PC-9 (cell line): ENCODE measurements around the gene CDA. TPM values are rescaled to one million over a fixed set of nuclear protein-coding genes. Genes with fewer than 3 reads are reported as not detected.

ENCODE experiments used
- BruUV-seq: library from RNA; stranded (reverse); fragments of 400-500 nt; replicated peaks from 2 replicates; lab custom pipeline; 2021; lab: Mats Ljungman, UMichigan
- CTCF ChIA-PET: fragments of 300-600 bp; sonication (Branson Sonifier 250); formaldehyde crosslinking; loops from one replicate; lab custom pipeline; 2022; ENCODE audit warnings: antibody characterized with exemption; lab: Charles Lee
- POLR2A ChIA-PET: fragments of 300-600 bp; sonication (Branson Sonifier 250); formaldehyde crosslinking; loops from one replicate; lab custom pipeline; 2022; ENCODE audit warnings: antibody characterized with exemption; ENCODE audit not compliant: unreplicated experiment; lab: Charles Lee
- DNase-seq, 2 experiments: peaks; one replicate each; pipeline versions ENCODE4 v3.0.0 to v3.0.0-alpha.2; 2015 to 2022; ENCODE audit warnings: mixed read lengths in 1 of 2
- H2AFZ ChIP-seq: fragments of 200-600 bp; sonication (generic); 2 replicates; pipeline ENCODE4 v1.8.1; 2017; ENCODE audit warnings: antibody characterized with exemption
- H3F3A ChIP-seq: fragments of 200-600 bp; sonication (generic); 2 replicates; pipeline ENCODE4 v1.8.1; 2017; ENCODE audit warnings: antibody characterized with exemption, mild to moderate bottlenecking, low read depth; ENCODE audit not compliant: insufficient read depth
- H3K27ac ChIP-seq: fragments of 200-600 bp; sonication (generic); 2 replicates; pipeline ENCODE4 v1.6.1; 2016; ENCODE audit warnings: mixed run types
- H3K27me3 ChIP-seq: fragments of 200-600 bp; sonication (generic); 2 replicates; pipeline ENCODE4 v1.6.1; 2016; ENCODE audit warnings: low read depth, mixed run types; ENCODE audit not compliant: insufficient read depth
- H3K36me3 ChIP-seq: fragments of 200-600 bp; sonication (generic); 2 replicates; pipeline ENCODE4 v1.6.1; 2016; ENCODE audit warnings: low read depth, mixed run types
- H3K4me1 ChIP-seq: fragments of 200-600 bp; sonication (generic); replicated peaks from 2 replicates; pipeline ENCODE4 v1.6.1; 2016; ENCODE audit warnings: mixed run types; ENCODE audit not compliant: insufficient read depth
- H3K4me2 ChIP-seq: fragments of 200-600 bp; sonication (generic); 2 replicates; pipeline ENCODE4 v1.6.1; 2017; ENCODE audit warnings: mixed run types
- H3K4me3 ChIP-seq: fragments of 200-600 bp; sonication (generic); 2 replicates; pipeline ENCODE4 v1.6.1; 2016; ENCODE audit warnings: mixed run types
- H3K79me2 ChIP-seq: fragments of 200-600 bp; sonication (generic); 2 replicates; pipeline ENCODE4 v1.6.1; 2017; ENCODE audit warnings: low read depth, mixed run types
- H3K9me2 ChIP-seq: fragments of 200-600 bp; sonication (generic); 2 replicates; pipeline ENCODE4 v1.8.1; 2017; ENCODE audit warnings: mild to moderate bottlenecking; ENCODE audit not compliant: insufficient read depth
- H3K9me3 ChIP-seq: fragments of 200-600 bp; sonication (generic); 2 replicates; pipeline ENCODE4 v1.8.1; 2016; ENCODE audit warnings: low read depth; ENCODE audit not compliant: insufficient read depth
- H4K20me1 ChIP-seq: fragments of 200-600 bp; sonication (generic); 2 replicates; pipeline ENCODE4 v1.8.1; 2017; ENCODE audit not compliant: insufficient read depth
- CTCF ChIP-seq: fragments of 200-600 bp; sonication (generic); conservative IDR thresholded peaks from 2 replicates; pipeline ENCODE4 v1.6.1; 2017; ENCODE audit warnings: mixed run types, antibody characterized with exemption, mild to moderate bottlenecking, moderate library complexity
- EZH2 ChIP-seq: fragments of 200-600 bp; sonication (generic); IDR thresholded peaks from 2 replicates; pipeline ENCODE4 v1.8.0; 2017; ENCODE audit warnings: antibody characterized with exemption, low read depth
- intact Hi-C: fragments of 100-400 bp; cut with micrococcal nuclease; formaldehyde crosslinking; loops from one replicate; pipeline ENCODE4 v1.10.0; 2022; ENCODE audit not compliant: unreplicated experiment
- total RNA-seq: library from RNA; stranded (reverse); gene quantifications from 2 replicates; pipeline ENCODE4 v1.2.3, GENCODE V29; 2021

Gene CDA
- total RNA-seq, 1 experiment from 2014 or later: 56.6 TPM

- H3K36me3 ChIP-seq: no peaks in the 10 kb centered on the region
- intact Hi-C loops: no loop called here
- TF ChIP-seq CTCF: no peak
- peaks cover 11% of the 10 kb centered on the region for H3K4me1 ChIP-seq
- H3F3A ChIP-seq: no peaks in the 10 kb centered on the region; the same call in 1 of the 2 replicates
- BruUV-seq: no TSS peak
- H2AFZ ChIP-seq: no peak overlapping the region
- H3K27me3 ChIP-seq: no peaks in the 10 kb centered on the region
- no peak for DNase-seq
- H3K9me2 ChIP-seq: no peaks in the 10 kb centered on the region
- ChIA-PET POLR2A (interaction anchor here (0.5 kb wide), 1 partner anchor 190 kb away, joined by 6 read pairs; no protein-coding TSS in a partner anchor), CTCF (interaction anchor here (0.5 to 0.7 kb wide), 3 partner anchors 126 to 531 kb away, joined by 3 to 15 read pairs (median 3); no protein-coding TSS in a partner anchor)
- H3K4me2 ChIP-seq: no peak overlapping the region
- H3K79me2 ChIP-seq: peaks cover 21% of the 10 kb centered on the region
- H3K27ac ChIP-seq: no peak overlapping the region
- no peaks in the 10 kb centered on the region for H4K20me1 ChIP-seq
- H3K9me3 ChIP-seq: no peaks in the 10 kb centered on the region
- no peak overlapping the region for H3K4me3 ChIP-seq
These were observed 75.2 kb downstream of the CDA start for GRCh38 chr1:20663969-20664715.

- Histone ChIP-seq H3K4me3 (no peak overlapping the region), H3K36me3 (no peaks in the 10 kb centered on the region), H3K4me1 (no peaks in the 10 kb centered on the region; the same call in 1 of the 2 replicates), H3K27me3 (no peaks in the 10 kb centered on the region), H4K20me1 (no peaks in the 10 kb centered on the region), H3K9me2 (no peaks in the 10 kb centered on the region), H3K4me2 (no peak overlapping the region), H3K79me2 (peaks cover 5% of the 10 kb centered on the region), H2AFZ (no peak overlapping the region), H3K27ac (no peak overlapping the region), H3K9me3 (no peaks in the 10 kb centered on the region), H3F3A (no peaks in the 10 kb centered on the region)
- BruUV-seq: no TSS peak
- intact Hi-C loops: no loop called here
- no peak for TF ChIP-seq EZH2
- no peak for TF ChIP-seq CTCF
- CTCF ChIA-PET: no interaction called here
- POLR2A ChIA-PET: no interaction called here
- DNase-seq: no peak
These were observed 76.8 kb downstream of the CDA start for GRCh38 chr1:20665726-20666125.

DNA sequence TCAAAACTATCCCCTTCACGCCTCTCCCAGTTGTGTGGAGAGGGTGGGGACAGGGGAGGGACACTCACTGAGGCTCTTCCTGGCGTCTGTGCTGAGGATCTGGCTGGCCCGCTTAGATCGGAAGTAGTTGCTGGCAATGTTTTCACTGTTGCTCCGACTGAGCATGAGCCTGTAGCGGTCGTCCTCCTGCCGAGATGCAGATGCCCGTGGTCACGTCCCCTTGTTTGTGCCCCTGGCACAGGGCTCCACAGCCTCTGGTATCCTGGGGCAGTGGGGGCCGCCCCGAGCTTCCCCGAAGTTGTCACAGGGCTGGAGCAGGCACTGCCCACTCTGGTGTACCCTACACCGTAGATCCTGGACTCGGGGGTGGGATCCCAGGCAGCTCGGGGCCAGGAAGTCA is 77.2 kb downstream of the CDA start:
- intact Hi-C loops: no loop called here
- CTCF ChIA-PET: no interaction called here
- H3K4me1 ChIP-seq: no peaks in the 10 kb centered on the region; the same call in 1 of the 2 replicates
- no peak for DNase-seq
- H3K27ac ChIP-seq: no peak overlapping the region
- H3F3A ChIP-seq: no peaks in the 10 kb centered on the region
- H3K79me2 ChIP-seq: peaks cover under 1% of the 10 kb centered on the region
- no peak for TF ChIP-seq EZH2
- TF ChIP-seq CTCF: no peak
- no peaks in the 10 kb centered on the region for H3K9me3 ChIP-seq
- no peaks in the 10 kb centered on the region for H4K20me1 ChIP-seq
- POLR2A ChIA-PET: no interaction called here
- H2AFZ ChIP-seq: no peak overlapping the region
- H3K9me2 ChIP-seq: no peaks in the 10 kb centered on the region
- H3K4me3 ChIP-seq: no peak overlapping the region
- BruUV-seq: no TSS peak
- H3K27me3 ChIP-seq: no peaks in the 10 kb centered on the region
- no peaks in the 10 kb centered on the region for H3K36me3 ChIP-seq
- H3K4me2 ChIP-seq: no peak overlapping the region
